ENCODE measurements around the gene ZNF784. TPM values are rescaled to one million over a fixed set of nuclear protein-coding genes. Genes with fewer than 3 reads are reported as not detected.

ZNF784 gene
- total RNA-seq, 2 experiments from 2014 or later = 3.4 to 4.0 TPM

DNA sequence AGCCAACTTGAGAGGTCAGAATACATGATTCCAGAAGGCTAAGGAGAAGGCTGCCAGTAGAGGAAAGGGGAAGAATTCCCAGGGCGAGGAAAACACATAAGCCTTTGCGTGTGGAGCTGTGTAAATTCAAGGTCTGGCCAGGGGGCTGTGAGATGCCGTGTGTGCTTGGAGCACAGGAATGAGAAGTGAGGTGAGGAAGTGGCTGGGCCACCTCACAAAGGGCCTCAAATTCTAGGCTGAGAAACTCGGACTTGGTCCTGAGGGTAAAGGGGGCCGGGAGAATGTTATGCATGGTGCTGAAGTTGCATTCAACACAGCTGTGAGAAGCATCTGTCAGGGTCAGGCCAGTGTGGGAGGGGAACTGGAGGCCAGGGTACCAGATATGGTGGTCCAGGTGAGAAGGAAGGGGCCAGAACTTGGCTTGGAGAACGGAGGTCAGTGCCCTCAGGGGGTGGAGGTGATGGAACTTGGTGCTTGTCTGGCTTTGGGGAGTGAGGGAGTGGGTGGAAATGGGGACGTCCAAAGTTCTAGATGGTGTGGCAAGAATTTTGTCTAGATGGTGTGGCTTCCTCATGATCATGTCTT, 11.6 kb upstream of the ZNF784 start:
- Histone ChIP-seq H3K9me3 (ENCODE audit: low read length) (no peaks in the 10 kb centered on the region), H3K36me3 (ENCODE audit: insufficient read depth, low read length) (peaks cover 7% of the 10 kb centered on the region; the same call in 1 of the 2 replicates), H3K79me2 (ENCODE audit: insufficient read depth, low read depth, low read length) (peaks cover 26% of the 10 kb centered on the region), H3K4me2 (ENCODE audit: low read length) (peak overlapping the region; percentile 100), H3K27ac (ENCODE audit: low read depth, low read length, poor library complexity, severe bottlenecking) (no peak overlapping the region), H4K20me1 (ENCODE audit: insufficient read depth, low read length) (no peaks in the 10 kb centered on the region), H2AFZ (ENCODE audit: low read length) (no peak overlapping the region), H3K4me1 (ENCODE audit: insufficient read depth, low read length, poor library complexity, severe bottlenecking) (peaks cover 57% of the 10 kb centered on the region), H3K4me3 (ENCODE audit: low read depth, low read length, poor library complexity, severe bottlenecking) (peak overlapping the region; percentile 98), H3K9me2 (ENCODE audit: insufficient read depth, low read length) (no peaks in the 10 kb centered on the region)
- intact Hi-C loops (cut with micrococcal nuclease; ENCODE audit: unreplicated experiment) = no loop called here
- POLR2A ChIA-PET = no interaction called here
- no peak for DNase-seq (ENCODE audit: low spot score)
- BruUV-seq (replicated peaks) = no TSS peak
- TF ChIP-seq, protein P1, sequence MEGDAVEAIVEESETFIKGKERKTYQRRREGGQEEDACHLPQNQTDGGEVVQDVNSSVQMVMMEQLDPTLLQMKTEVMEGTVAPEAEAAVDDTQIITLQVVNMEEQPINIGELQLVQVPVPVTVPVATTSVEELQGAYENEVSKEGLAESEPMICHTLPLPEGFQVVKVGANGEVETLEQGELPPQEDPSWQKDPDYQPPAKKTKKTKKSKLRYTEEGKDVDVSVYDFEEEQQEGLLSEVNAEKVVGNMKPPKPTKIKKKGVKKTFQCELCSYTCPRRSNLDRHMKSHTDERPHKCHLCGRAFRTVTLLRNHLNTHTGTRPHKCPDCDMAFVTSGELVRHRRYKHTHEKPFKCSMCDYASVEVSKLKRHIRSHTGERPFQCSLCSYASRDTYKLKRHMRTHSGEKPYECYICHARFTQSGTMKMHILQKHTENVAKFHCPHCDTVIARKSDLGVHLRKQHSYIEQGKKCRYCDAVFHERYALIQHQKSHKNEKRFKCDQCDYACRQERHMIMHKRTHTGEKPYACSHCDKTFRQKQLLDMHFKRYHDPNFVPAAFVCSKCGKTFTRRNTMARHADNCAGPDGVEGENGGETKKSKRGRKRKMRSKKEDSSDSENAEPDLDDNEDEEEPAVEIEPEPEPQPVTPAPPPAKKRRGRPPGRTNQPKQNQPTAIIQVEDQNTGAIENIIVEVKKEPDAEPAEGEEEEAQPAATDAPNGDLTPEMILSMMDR (conservative IDR thresholded peaks at IDR 0.05; ENCODE audit: low read length) = no peak
- no peak for TF ChIP-seq EZH2phosphoT487 (IDR thresholded peaks at IDR 0.05; ENCODE audit: borderline replicate concordance, low read depth, low read length)
- CTCF ChIA-PET (ENCODE audit: unreplicated experiment) = no interaction called here

DNA sequence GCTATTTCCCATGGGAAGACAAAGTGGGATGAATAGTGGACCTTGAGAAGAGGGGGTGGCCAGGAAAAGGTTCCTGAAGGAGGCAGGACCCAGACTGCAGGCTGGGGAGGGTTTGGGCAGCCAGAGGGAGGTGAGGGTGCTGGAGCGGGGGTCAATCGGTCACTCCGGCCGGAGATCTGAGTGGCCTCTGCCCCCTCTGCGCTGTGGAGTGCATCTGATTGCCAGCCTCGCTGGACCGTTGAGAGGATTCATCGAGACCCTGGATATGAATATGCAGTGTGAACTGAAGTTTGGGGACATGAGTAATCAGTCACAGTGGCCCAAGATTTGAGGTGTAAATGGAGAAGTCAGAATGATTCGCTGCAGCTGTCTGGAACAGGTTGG, 11.0 kb upstream of the ZNF784 start:
- H4K20me1 ChIP-seq (ENCODE audit: insufficient read depth, low read length) = no peaks in the 10 kb centered on the region
- peak overlapping the region; percentile 64 for H3K27ac ChIP-seq (ENCODE audit: low read depth, low read length, poor library complexity, severe bottlenecking)
- CTCF ChIA-PET (ENCODE audit: unreplicated experiment) = no interaction called here
- POLR2A ChIA-PET = no interaction called here
- no peaks in the 10 kb centered on the region for H3K9me2 ChIP-seq (ENCODE audit: insufficient read depth, low read length)
- intact Hi-C loops (cut with micrococcal nuclease; ENCODE audit: unreplicated experiment) = no loop called here
- peak overlapping the region; percentile 100 for H3K4me2 ChIP-seq (ENCODE audit: low read length)
- peaks cover 26% of the 10 kb centered on the region for H3K79me2 ChIP-seq (ENCODE audit: insufficient read depth, low read depth, low read length)
- DNase-seq (ENCODE audit: low spot score) = no peak
- H3K9me3 ChIP-seq (ENCODE audit: low read length) = no peaks in the 10 kb centered on the region
- peaks cover 53% of the 10 kb centered on the region for H3K4me1 ChIP-seq (ENCODE audit: insufficient read depth, low read length, poor library complexity, severe bottlenecking)
- BruUV-seq (replicated peaks) = TSS peak; percentile 61
- H3K36me3 ChIP-seq (ENCODE audit: insufficient read depth, low read length) = peaks cover 7% of the 10 kb centered on the region; the same call in 1 of the 2 replicates
- no peak overlapping the region for H2AFZ ChIP-seq (ENCODE audit: low read length)
- peak overlapping the region; percentile 98 for H3K4me3 ChIP-seq (ENCODE audit: low read depth, low read length, poor library complexity, severe bottlenecking)
- TF ChIP-seq, protein P1 (conservative IDR thresholded peaks at IDR 0.05; ENCODE audit: low read length) = no peak
- TF ChIP-seq EZH2phosphoT487 (IDR thresholded peaks at IDR 0.05; ENCODE audit: borderline replicate concordance, low read depth, low read length) = no peak

DNA sequence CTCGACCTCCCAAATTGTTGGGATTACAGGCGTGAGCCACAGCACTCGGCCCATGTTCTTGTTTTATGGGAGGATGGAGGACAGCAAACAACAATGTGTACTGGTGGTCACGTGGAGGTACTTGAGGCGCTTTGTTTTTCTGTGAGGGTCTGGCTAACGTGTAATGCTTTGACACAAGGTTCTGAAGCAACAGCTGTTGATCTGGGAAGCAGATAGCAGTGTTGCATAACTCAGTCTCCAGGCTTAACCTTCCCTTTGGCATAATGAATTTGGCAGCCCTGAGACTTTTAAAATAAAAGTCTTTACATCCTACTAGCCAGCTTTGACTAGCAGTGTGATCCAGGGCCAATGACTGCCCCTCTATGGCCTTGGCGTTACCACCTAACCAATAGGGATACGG, 9.5 kb upstream of the ZNF784 start:
- H3K27ac ChIP-seq (ENCODE audit: low read depth, low read length, poor library complexity, severe bottlenecking) = peak overlapping the region; percentile 64
- POLR2A ChIA-PET = interaction anchor here (0.6 to 1.0 kb wide), 4 partner anchors 9 to 357 kb away, joined by 3 to 6 read pairs (median 4); partner anchors contain the start of genes KMT5C and ZNF784
- TF ChIP-seq, protein P1 (conservative IDR thresholded peaks at IDR 0.05; ENCODE audit: low read length) = no peak
- TF ChIP-seq EZH2phosphoT487 (IDR thresholded peaks at IDR 0.05; ENCODE audit: borderline replicate concordance, low read depth, low read length) = no peak
- CTCF ChIA-PET (ENCODE audit: unreplicated experiment) = interaction anchor here (1.6 kb wide), 1 partner anchor 21 kb away, joined by 3 read pairs; the partner anchor contains the start of gene U2AF2
- intact Hi-C loops (cut with micrococcal nuclease; ENCODE audit: unreplicated experiment) = no loop called here
- H3K9me3 ChIP-seq (ENCODE audit: low read length) = no peaks in the 10 kb centered on the region
- H3K4me2 ChIP-seq (ENCODE audit: low read length) = peak overlapping the region; percentile 100
- peaks cover 26% of the 10 kb centered on the region for H3K79me2 ChIP-seq (ENCODE audit: insufficient read depth, low read depth, low read length)
- H3K4me1 ChIP-seq (ENCODE audit: insufficient read depth, low read length, poor library complexity, severe bottlenecking) = peaks cover 38% of the 10 kb centered on the region
- no peaks in the 10 kb centered on the region for H3K9me2 ChIP-seq (ENCODE audit: insufficient read depth, low read length)
- H3K4me3 ChIP-seq (ENCODE audit: low read depth, low read length, poor library complexity, severe bottlenecking) = peak overlapping the region; percentile 98
- peaks cover 7% of the 10 kb centered on the region; the same call in 1 of the 2 replicates for H3K36me3 ChIP-seq (ENCODE audit: insufficient read depth, low read length)
- no peaks in the 10 kb centered on the region for H4K20me1 ChIP-seq (ENCODE audit: insufficient read depth, low read length)
- H2AFZ ChIP-seq (ENCODE audit: low read length) = peak overlapping the region; percentile 59; the same call in 1 of the 2 replicates
- BruUV-seq (replicated peaks) = no TSS peak
- DNase-seq (ENCODE audit: low spot score) = no peak
